Breast epithelium (tissue), 4 donors: ENCODE results near the gene KRT16. TPM values are rescaled to one million over a fixed set of nuclear protein-coding genes. Genes with fewer than 3 reads are reported as not detected.

Experiments
- DNase-seq, 2 donors: peaks; one replicate each; pipeline ENCODE4 v3.0.0-alpha.2; 2019; ENCODE audit warnings: low spot score in 2 of 2
- H3K27ac ChIP-seq, 2 donors: fragments of 200-600 bp; sonication (generic) in 1 of 2; one replicate each; pipeline ENCODE4 v1.5.1; 2016 to 2019; ENCODE audit warnings: mild to moderate bottlenecking in 1 of 2
- H3K27me3 ChIP-seq, 2 donors: fragments of 200-600 bp; sonication (generic) in 1 of 2; one replicate each; pipeline versions ENCODE4 v1.5.1 to v1.6.0; 2017 to 2019; ENCODE audit warnings: control low read depth in 1 of 2, mild to moderate bottlenecking in 1 of 2
- H3K36me3 ChIP-seq: fragments of 200-600 bp; one replicate; pipeline ENCODE4 v1.5.1; 2019
- H3K4me1 ChIP-seq, 2 donors: fragments of 200-600 bp; sonication (generic); one replicate each; pipeline ENCODE4 v1.5.1; 2016 to 2019; ENCODE audit warnings: control low read depth in 1 of 2
- H3K4me3 ChIP-seq, 3 donors: fragments of 200-600 bp; sonication (generic); 1 replicate in 2 of 3; 2 replicates in 1 of 3; pipeline ENCODE4 v1.5.1; 2016 to 2019; ENCODE audit warnings: mild to moderate bottlenecking in 3 of 3, moderate library complexity in 2 of 3
- H3K9me3 ChIP-seq, 2 donors: fragments of 200-600 bp; sonication (generic) in 1 of 2; one replicate each; pipeline ENCODE4 v1.5.1; 2016 to 2019; ENCODE audit warnings: control low read depth in 1 of 2
- CTCF ChIP-seq, 3 donors: fragments of 450-650 bp; IDR thresholded peaks; one replicate each; pipeline ENCODE4 v1.5.1; 2016 to 2017; ENCODE audit warnings: antibody characterized with exemption in 3 of 3, mild to moderate bottlenecking in 3 of 3, moderate library complexity in 3 of 3
- POLR2A ChIP-seq: fragments of 450-650 bp; IDR thresholded peaks from one replicate; pipeline ENCODE4 v1.6.1; 2016; ENCODE audit warnings: antibody characterized with exemption, mild to moderate bottlenecking, moderate library complexity
- POLR2AphosphoS5 ChIP-seq, 3 donors: sonication (generic); formaldehyde crosslinking; IDR thresholded peaks; one replicate each; pipeline ENCODE4 v1.6.1; 2017; ENCODE audit warnings: antibody characterized with exemption in 3 of 3
- intact Hi-C: fragments of 100-400 bp; cut with DNase I; formaldehyde crosslinking; loops from one replicate; pipeline ENCODE4 v1.15.1; 2023; ENCODE audit warnings: low total_unique reads
- total RNA-seq, 3 donors: library from RNA; depleted of rRNA; stranded (reverse); fragments of >200 nt; gene quantifications; one replicate each; pipeline ENCODE4 v1.1.0, GENCODE V29; 2016

Gene KRT16
- total RNA-seq, 3 donors from 2014 or later: 2.6 to 100 (median 51.8) TPM

GRCh38 chr17:41650794-41651624 is 38.4 kb upstream of the KRT16 start:
- H3K27me3 ChIP-seq: no peaks in the 10 kb centered on the region
- H3K27ac ChIP-seq: peak overlapping the region; percentile 97 to 100
- no peak for TF ChIP-seq CTCF (IDR thresholded peaks at IDR 0.05)
- TF ChIP-seq POLR2A: no peak
- TF ChIP-seq POLR2AphosphoS5 (IDR thresholded peaks at IDR 0.05): no peak
- intact Hi-C loops: loop anchor here (10.0 kb wide), 2 partner anchors 106 to 736 kb away; no protein-coding TSS in a partner anchor
- H3K9me3 ChIP-seq: no peaks in the 10 kb centered on the region
- DNase-seq: no peak
- H3K4me1 ChIP-seq: peaks cover 37 to 65% of the 10 kb centered on the region in 2 donors
- no peaks in the 10 kb centered on the region for H3K36me3 ChIP-seq
- no peak overlapping the region for H3K4me3 ChIP-seq

GRCh38 chr17:41649923-41650519 is 37.5 kb upstream of the KRT16 start:
- no peaks in the 10 kb centered on the region for H3K36me3 ChIP-seq
- no peaks in the 10 kb centered on the region for H3K9me3 ChIP-seq
- H3K4me1 ChIP-seq: peaks cover 34 to 68% of the 10 kb centered on the region in 2 donors
- TF ChIP-seq POLR2A (no peak), POLR2AphosphoS5 (IDR thresholded peaks at IDR 0.05) (no peak)
- H3K27me3 ChIP-seq: no peaks in the 10 kb centered on the region
- no peak for DNase-seq
- intact Hi-C loops: loop anchor here (10.0 kb wide), 2 partner anchors 105 to 735 kb away; no protein-coding TSS in a partner anchor
- H3K27ac ChIP-seq: peak overlapping the region; percentile 97 to 100
- no peak overlapping the region for H3K4me3 ChIP-seq

- DNase-seq: peak; percentile 89 to 92
- peak overlapping the region; percentile 21 to 66 (median 46) for H3K4me3 ChIP-seq
- H3K27me3 ChIP-seq: no peaks in the 10 kb centered on the region
- no peaks in the 10 kb centered on the region for H3K9me3 ChIP-seq
- H3K36me3 ChIP-seq: no peaks in the 10 kb centered on the region
- peaks cover 27 to 60% of the 10 kb centered on the region in 2 donors for H3K4me1 ChIP-seq
- H3K27ac ChIP-seq: peak overlapping the region; percentile 97 to 100
- intact Hi-C loops: loop anchor here (1.0 kb wide), 1 partner anchor 14 kb away; no protein-coding TSS in a partner anchor
- no peak for TF ChIP-seq POLR2A
- TF ChIP-seq POLR2AphosphoS5 (IDR thresholded peaks at IDR 0.05): peak; percentile 37 to 69 (median 58)
- peak; percentile 95 to 99 (median 98) for TF ChIP-seq CTCF (IDR thresholded peaks at IDR 0.05)
Observed at GRCh38 chr17:41648411-41649195, 36.0 kb upstream of the KRT16 start.

GRCh38 chr17:41647940-41648410 is 35.4 kb upstream of the KRT16 start:
- Histone ChIP-seq H3K4me1 (peaks cover 23 to 54% of the 10 kb centered on the region in 2 donors), H3K27ac (peak overlapping the region; percentile 97 to 100), H3K36me3 (no peaks in the 10 kb centered on the region), H3K4me3 (peak overlapping the region; percentile 21 to 66 (median 46)), H3K9me3 (no peaks in the 10 kb centered on the region), H3K27me3 (no peaks in the 10 kb centered on the region)
- DNase-seq: peak; percentile 88 to 91
- intact Hi-C loops: loop anchor here (1.0 kb wide), 1 partner anchor 14 kb away; no protein-coding TSS in a partner anchor
- TF ChIP-seq POLR2AphosphoS5 (IDR thresholded peaks at IDR 0.05) (peak in 1 of 3 donors; percentile 18), POLR2A (no peak), CTCF (IDR thresholded peaks at IDR 0.05) (peak; percentile 93 to 98 (median 95))
